Measurements from ENCODE around the gene DCDC2.
"Not testable (repeated sequence)": the region's sequence is repeated elsewhere in the genome, so short reads cannot be mapped to it uniquely, and the experiment has no call there.

Gene DCDC2

GRCh38 chr6:24307881-24308280, 50.0 kb downstream of the DCDC2 start:
- no peak overlapping the region for H3K4me3 ChIP-seq (replicated peaks; ENCODE audit: low read depth, low read length)
- DNase-seq (ENCODE audit: extremely low read depth, low read depth) = no peak
- no peak for TF ChIP-seq CTCF (IDR thresholded peaks at IDR 0.05; ENCODE audit: low read depth, low read length, missing control alignments)

- no peak overlapping the region for H3K4me3 ChIP-seq (replicated peaks; ENCODE audit: low read depth, low read length)
- TF ChIP-seq CTCF (IDR thresholded peaks at IDR 0.05; ENCODE audit: low read depth, low read length, missing control alignments) = no peak
- DNase-seq (ENCODE audit: extremely low read depth, low read depth) = no peak
Measured at GRCh38 chr6:24306936-24307335, 50.9 kb downstream of the DCDC2 start.

- no peak overlapping the region for H3K4me3 ChIP-seq (replicated peaks; ENCODE audit: low read depth, low read length)
- no peak for DNase-seq (ENCODE audit: extremely low read depth, low read depth)
- no peak for TF ChIP-seq CTCF (IDR thresholded peaks at IDR 0.05; ENCODE audit: low read depth, low read length, missing control alignments)
Measured at GRCh38 chr6:24306038-24306437, 51.8 kb downstream of the DCDC2 start.

- no peak for DNase-seq (ENCODE audit: extremely low read depth, low read depth)
- no peak overlapping the region for H3K4me3 ChIP-seq (replicated peaks; ENCODE audit: low read depth, low read length)
- TF ChIP-seq CTCF (IDR thresholded peaks at IDR 0.05; ENCODE audit: low read depth, low read length, missing control alignments) = no peak
Measured at GRCh38 chr6:24296944-24297343, 60.9 kb downstream of the DCDC2 start.

GRCh38 chr6:24293852-24294251, 64.0 kb downstream of the DCDC2 start:
- not testable (repeated sequence) for H3K4me3 ChIP-seq (replicated peaks; ENCODE audit: low read depth, low read length); DNase-seq (ENCODE audit: extremely low read depth, low read depth)

- H3K4me3 ChIP-seq (replicated peaks; ENCODE audit: low read depth, low read length) = no peak overlapping the region
- no peak for TF ChIP-seq CTCF (IDR thresholded peaks at IDR 0.05; ENCODE audit: low read depth, low read length, missing control alignments)
- no peak for DNase-seq (ENCODE audit: extremely low read depth, low read depth)
Measured at GRCh38 chr6:24287239-24287638, 70.6 kb downstream of the DCDC2 start.

- no peak for TF ChIP-seq CTCF (IDR thresholded peaks at IDR 0.05; ENCODE audit: low read depth, low read length, missing control alignments)
- H3K4me3 ChIP-seq (replicated peaks; ENCODE audit: low read depth, low read length) = no peak overlapping the region
- no peak for DNase-seq (ENCODE audit: extremely low read depth, low read depth)
Measured at GRCh38 chr6:24284006-24284405, 73.9 kb downstream of the DCDC2 start.
